Measurements from ENCODE around the gene FSTL5.

GRCh38 chr4:161522031-161522430, 641.8 kb downstream of the FSTL5 start:
- TF ChIP-seq POLR2A (IDR thresholded peaks at IDR 0.05; ENCODE audit: low read length): no peak
- TF ChIP-seq GATA1 (IDR thresholded peaks at IDR 0.05; ENCODE audit: low read depth, low read length): no peak

Measured in erythroblast (primary cell).